K562 (cell line): ENCODE measurements around the gene ATG4C. TPM values are rescaled to one million over a fixed set of nuclear protein-coding genes. Genes with fewer than 3 reads are reported as not detected.

Experiments
- ATF7 ChIP-seq: fragments of 450-650 bp; IDR thresholded peaks from 2 replicates; pipeline ENCODE4 v1.7.1; 2014; ENCODE audit warnings: mild to moderate bottlenecking, moderate library complexity
- CHCHD3 ChIP-seq: fragments of 250-450 bp; sonication (Bioruptor Pico); IDR thresholded peaks from 2 replicates; pipeline ENCODE4 v2.1.2; 2022; ENCODE audit warnings: mild to moderate bottlenecking
- EGR1 ChIP-seq: fragments of 450-650 bp; conservative IDR thresholded peaks from 2 replicates; pipeline ENCODE4 v1.6.1; 2017; ENCODE audit warnings: mild to moderate bottlenecking
- ELF1 ChIP-seq: fragments of 200-800 bp; sonication (Bioruptor generic); IDR thresholded peaks from 2 replicates; pipeline ENCODE4 v1.6.1; 2016; ENCODE audit warnings: missing genetic modification characterization, missing compliant biosample characterization
- ETV1 ChIP-seq: fragments of 450-650 bp; conservative IDR thresholded peaks from 2 replicates; pipeline ENCODE4 v1.6.1; 2016; ENCODE audit warnings: missing genetic modification characterization, control low read depth, low read depth, missing compliant biosample characterization
- KDM5B ChIP-seq: fragments of 200-600 bp; sonication (generic); IDR thresholded peaks from 2 replicates; pipeline ENCODE4 v1.6.1; 2012; ENCODE audit warnings: low read depth, mild to moderate bottlenecking, moderate library complexity, low read length, control low read depth, inconsistent platforms; ENCODE audit not compliant: insufficient replicate concordance
- RBBP5 ChIP-seq: fragments of 200-600 bp; sonication (generic); IDR thresholded peaks from 2 replicates; pipeline ENCODE4 v1.6.1; 2012; ENCODE audit warnings: borderline replicate concordance, mild to moderate bottlenecking, low read length, control low read depth, inconsistent platforms; ENCODE audit not compliant: insufficient read depth, poor library complexity, severe bottlenecking
- SRSF7 ChIP-seq: fragments of 200-400 bp; formaldehyde crosslinking; optimal IDR thresholded peaks from 2 replicates; pipeline ENCODE3; 2017; ENCODE audit warnings: mild to moderate bottlenecking, low read depth, low read length
- TCF3 ChIP-seq: sonication (generic); formaldehyde crosslinking; IDR thresholded peaks from 2 replicates; pipeline ENCODE4 v1.4.0; 2020; ENCODE audit warnings: mild to moderate bottlenecking, missing genetic modification reagents
- ZFX ChIP-seq: sonication (generic); formaldehyde crosslinking; IDR thresholded peaks from 2 replicates; pipeline ENCODE4 v1.8.0; 2022; ENCODE audit warnings: mild to moderate bottlenecking, missing genetic modification reagents, moderate library complexity
- polyA plus RNA-seq, 8 experiments: library from polyadenylated mRNA; depleted of rRNA in 4 of 8; stranded (reverse) in 5 of 8; unstranded in 3 of 8; fragments of >200 nt; fragmentation: Nextera tagmentation in 2 of 8; fragmentation: Illumina TruSeq in 1 of 8; extraction: Ambion mirVana in 2 of 8; extraction: Trizol in 1 of 8; gene quantifications; 2 replicates each; pipeline versions ENCODE4 v1.2.1 to v1.2.3, GENCODE V29; 2011 to 2014; ENCODE audit warnings: inconsistent platforms in 1 of 8, missing spikeins in 1 of 8
- total RNA-seq, 7 experiments: library from RNA; depleted of rRNA in 6 of 7; stranded (reverse); fragments of >200 nt in 6 of 7; fragmentation: Illumina TruSeq in 2 of 7; extraction: Trizol in 2 of 7; gene quantifications; 2 replicates each; pipeline versions ENCODE4 v1.2.1 to v1.2.3, GENCODE V29; 2011 to 2021; ENCODE audit warnings: low replicate concordance in 1 of 7
- TF ChIP-seq, protein P1 (sequence below), 3 experiments: fragments of 200-800 bp in 1 of 3; fragments of 250-450 bp in 1 of 3; fragments of 450-650 bp in 1 of 3; sonication (Bioruptor Pico) in 1 of 3; sonication (Bioruptor generic) in 1 of 3; formaldehyde crosslinking in 1 of 3; IDR thresholded peaks; 2 replicates each; pipeline versions ENCODE4 v1.6.1 to v1.8.0; 2016 to 2022; ENCODE audit warnings: mild to moderate bottlenecking in 2 of 3, missing genetic modification characterization in 2 of 3, missing compliant biosample characterization in 1 of 3, moderate library complexity in 1 of 3
- TF ChIP-seq, protein P2 (sequence below), 2 experiments: fragments of 250-450 bp in 1 of 2; fragments of 450-650 bp in 1 of 2; sonication (Bioruptor Pico) in 1 of 2; IDR thresholded peaks; 2 replicates each; pipeline versions ENCODE4 v1.6.1 to v1.8.0; 2016 to 2021; ENCODE audit warnings: mild to moderate bottlenecking in 2 of 2, moderate library complexity in 2 of 2, missing compliant biosample characterization in 1 of 2, missing genetic modification characterization in 1 of 2
- TF ChIP-seq, protein P3 (sequence below), 2 experiments: fragments of 450-650 bp in 1 of 2; sonication (generic) in 1 of 2; formaldehyde crosslinking in 1 of 2; IDR thresholded peaks in 1 of 2; conservative IDR thresholded peaks in 1 of 2; 2 replicates each; pipeline versions ENCODE4 v1.6.1 to v1.8.1; 2016 to 2023; ENCODE audit warnings: mild to moderate bottlenecking in 2 of 2, moderate library complexity in 2 of 2, inconsistent platforms in 1 of 2, missing genetic modification reagents in 1 of 2
- TF ChIP-seq, protein P4 (sequence below), 2 experiments: fragments of 450-650 bp in 1 of 2; IDR thresholded peaks; 2 replicates each; pipeline ENCODE4 v1.6.1; 2011 to 2017; ENCODE audit warnings: low read depth in 2 of 2, antibody characterized with exemption in 1 of 2, borderline replicate concordance in 1 of 2, low read length in 1 of 2, mild to moderate bottlenecking in 1 of 2, mixed read lengths in 1 of 2; ENCODE audit not compliant: control insufficient read depth in 1 of 2

The ATG4C gene
- total and polyA plus RNA-seq, 9 of the 15 experiments (the other 6 are each of a cell fraction or from before 2014, with no cell fraction given): 7.6 to 35.8 (median 16.1) TPM

DNA sequence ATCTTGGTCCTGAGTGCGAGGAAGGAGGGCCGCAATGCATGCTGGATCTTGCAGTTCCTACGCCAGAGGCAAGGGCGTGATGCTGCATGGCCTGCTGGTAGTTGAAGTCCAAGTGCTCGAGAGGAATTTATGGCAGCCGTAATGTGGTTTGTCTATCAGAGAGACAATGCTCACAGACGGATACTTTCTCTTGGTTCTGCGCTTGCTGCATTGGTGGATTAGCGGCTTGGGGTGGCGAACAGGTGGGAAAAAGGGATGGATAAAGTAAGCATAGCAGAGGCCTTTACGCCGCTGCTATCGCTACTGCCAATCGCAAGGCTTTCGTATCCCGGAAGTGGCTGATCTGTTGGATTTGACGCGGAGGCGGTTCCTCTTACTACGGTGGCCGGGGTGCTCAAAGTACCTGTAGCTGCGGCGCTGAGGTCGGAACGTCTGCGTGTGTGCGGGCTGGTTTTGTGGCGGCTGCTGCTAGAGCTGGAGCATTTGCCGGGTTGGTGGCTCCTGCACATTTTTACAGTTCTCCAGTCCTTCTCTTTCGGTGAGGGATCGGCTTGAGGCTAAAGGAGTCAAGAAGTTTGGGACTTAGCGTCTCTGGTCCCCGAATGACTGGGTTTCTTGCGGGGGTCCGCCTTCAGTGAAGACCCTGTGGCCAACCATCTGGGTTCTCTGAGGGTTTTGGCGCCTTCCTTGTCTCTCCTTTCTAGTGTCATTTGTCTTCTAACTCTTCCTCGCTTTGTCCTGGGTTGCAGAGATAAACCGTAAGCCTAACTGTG is at the start of gene ATG4C (continued):
- TF ChIP-seq, protein P1, sequence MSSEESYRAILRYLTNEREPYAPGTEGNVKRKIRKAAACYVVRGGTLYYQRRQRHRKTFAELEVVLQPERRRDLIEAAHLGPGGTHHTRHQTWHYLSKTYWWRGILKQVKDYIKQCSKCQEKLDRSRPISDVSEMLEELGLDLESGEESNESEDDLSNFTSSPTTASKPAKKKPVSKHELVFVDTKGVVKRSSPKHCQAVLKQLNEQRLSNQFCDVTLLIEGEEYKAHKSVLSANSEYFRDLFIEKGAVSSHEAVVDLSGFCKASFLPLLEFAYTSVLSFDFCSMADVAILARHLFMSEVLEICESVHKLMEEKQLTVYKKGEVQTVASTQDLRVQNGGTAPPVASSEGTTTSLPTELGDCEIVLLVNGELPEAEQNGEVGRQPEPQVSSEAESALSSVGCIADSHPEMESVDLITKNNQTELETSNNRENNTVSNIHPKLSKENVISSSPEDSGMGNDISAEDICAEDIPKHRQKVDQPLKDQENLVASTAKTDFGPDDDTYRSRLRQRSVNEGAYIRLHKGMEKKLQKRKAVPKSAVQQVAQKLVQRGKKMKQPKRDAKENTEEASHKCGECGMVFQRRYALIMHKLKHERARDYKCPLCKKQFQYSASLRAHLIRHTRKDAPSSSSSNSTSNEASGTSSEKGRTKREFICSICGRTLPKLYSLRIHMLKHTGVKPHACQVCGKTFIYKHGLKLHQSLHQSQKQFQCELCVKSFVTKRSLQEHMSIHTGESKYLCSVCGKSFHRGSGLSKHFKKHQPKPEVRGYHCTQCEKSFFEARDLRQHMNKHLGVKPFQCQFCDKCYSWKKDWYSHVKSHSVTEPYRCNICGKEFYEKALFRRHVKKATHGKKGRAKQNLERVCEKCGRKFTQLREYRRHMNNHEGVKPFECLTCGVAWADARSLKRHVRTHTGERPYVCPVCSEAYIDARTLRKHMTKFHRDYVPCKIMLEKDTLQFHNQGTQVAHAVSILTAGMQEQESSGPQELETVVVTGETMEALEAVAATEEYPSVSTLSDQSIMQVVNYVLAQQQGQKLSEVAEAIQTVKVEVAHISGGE (CRISPR knock-in tag; IDR thresholded peaks at IDR 0.05): peak in 1 of 3 experiments; percentile 80; a peak in 2 of 6 replicates
- TF ChIP-seq EGR1: peak; percentile 83
- peak; percentile 77 for TF ChIP-seq RBBP5
- TF ChIP-seq, protein P2, sequence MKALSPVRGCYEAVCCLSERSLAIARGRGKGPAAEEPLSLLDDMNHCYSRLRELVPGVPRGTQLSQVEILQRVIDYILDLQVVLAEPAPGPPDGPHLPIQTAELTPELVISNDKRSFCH (CRISPR knock-in tag; IDR thresholded peaks at IDR 0.05): no peak
- TF ChIP-seq, protein P2 (tag; IDR thresholded peaks at IDR 0.05): peak; percentile 56; the same call in 1 of the 2 replicates
- TF ChIP-seq, protein P3, sequence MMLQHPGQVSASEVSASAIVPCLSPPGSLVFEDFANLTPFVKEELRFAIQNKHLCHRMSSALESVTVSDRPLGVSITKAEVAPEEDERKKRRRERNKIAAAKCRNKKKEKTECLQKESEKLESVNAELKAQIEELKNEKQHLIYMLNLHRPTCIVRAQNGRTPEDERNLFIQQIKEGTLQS (IDR thresholded peaks at IDR 0.05): no peak
- TF ChIP-seq, protein P3 (CRISPR knock-in tag; conservative IDR thresholded peaks at IDR 0.05): 0 out of 2 replicates have a peak, but pooled peaks have one; percentile 36
- TF ChIP-seq, protein P4, sequence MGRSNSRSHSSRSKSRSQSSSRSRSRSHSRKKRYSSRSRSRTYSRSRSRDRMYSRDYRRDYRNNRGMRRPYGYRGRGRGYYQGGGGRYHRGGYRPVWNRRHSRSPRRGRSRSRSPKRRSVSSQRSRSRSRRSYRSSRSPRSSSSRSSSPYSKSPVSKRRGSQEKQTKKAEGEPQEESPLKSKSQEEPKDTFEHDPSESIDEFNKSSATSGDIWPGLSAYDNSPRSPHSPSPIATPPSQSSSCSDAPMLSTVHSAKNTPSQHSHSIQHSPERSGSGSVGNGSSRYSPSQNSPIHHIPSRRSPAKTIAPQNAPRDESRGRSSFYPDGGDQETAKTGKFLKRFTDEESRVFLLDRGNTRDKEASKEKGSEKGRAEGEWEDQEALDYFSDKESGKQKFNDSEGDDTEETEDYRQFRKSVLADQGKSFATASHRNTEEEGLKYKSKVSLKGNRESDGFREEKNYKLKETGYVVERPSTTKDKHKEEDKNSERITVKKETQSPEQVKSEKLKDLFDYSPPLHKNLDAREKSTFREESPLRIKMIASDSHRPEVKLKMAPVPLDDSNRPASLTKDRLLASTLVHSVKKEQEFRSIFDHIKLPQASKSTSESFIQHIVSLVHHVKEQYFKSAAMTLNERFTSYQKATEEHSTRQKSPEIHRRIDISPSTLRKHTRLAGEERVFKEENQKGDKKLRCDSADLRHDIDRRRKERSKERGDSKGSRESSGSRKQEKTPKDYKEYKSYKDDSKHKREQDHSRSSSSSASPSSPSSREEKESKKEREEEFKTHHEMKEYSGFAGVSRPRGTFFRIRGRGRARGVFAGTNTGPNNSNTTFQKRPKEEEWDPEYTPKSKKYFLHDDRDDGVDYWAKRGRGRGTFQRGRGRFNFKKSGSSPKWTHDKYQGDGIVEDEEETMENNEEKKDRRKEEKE (IDR thresholded peaks at IDR 0.05; ENCODE audit: borderline replicate concordance in 1 of 2, control insufficient read depth in 1 of 2, low read depth in 2 of 2, low read length in 1 of 2): no peak
- TF ChIP-seq ETV1 (tag): peak; percentile 93
- TF ChIP-seq SRSF7: no peak
- peak; percentile 98 for TF ChIP-seq ZFX (CRISPR knock-in tag)
- no peak; the same call in 1 of the 2 replicates for TF ChIP-seq CHCHD3 (CRISPR knock-in tag)
- TF ChIP-seq ATF7: peak; percentile 83
- TF ChIP-seq TCF3 (CRISPR knock-in tag): peak; percentile 47
- peak; percentile 99 for TF ChIP-seq ELF1 (tag)
- TF ChIP-seq KDM5B: peak; percentile 91
